Lower leg skin (tissue), 3 donors: ENCODE results near the gene KLHL6.

Experiments
- CTCF ChIP-seq, 3 donors: fragments of 450-650 bp; IDR thresholded peaks; one replicate each; pipeline ENCODE4 v1.5.1; 2016; ENCODE audit warnings: antibody characterized with exemption in 3 of 3, mild to moderate bottlenecking in 3 of 3, moderate library complexity in 2 of 3
- POLR2A ChIP-seq, 2 donors: fragments of 450-650 bp; IDR thresholded peaks; one replicate each; pipeline ENCODE4 v1.6.1; 2016 to 2017; ENCODE audit warnings: antibody characterized with exemption in 2 of 2, mild to moderate bottlenecking in 1 of 2, moderate library complexity in 1 of 2

- TF ChIP-seq CTCF (IDR thresholded peaks at IDR 0.05) (no peak), POLR2A (IDR thresholded peaks at IDR 0.05) (no peak)
Measured at GRCh38 chr3:183526838-183527427, 28.6 kb downstream of the KLHL6 start.
